Ishikawa (cell line): ENCODE data around the gene GRK5.

Source experiments
- CEBPB ChIP-seq: IDR thresholded peaks from 2 replicates; pipeline ENCODE4 v1.6.1; 2012
- EGR1 ChIP-seq: IDR thresholded peaks from 2 replicates; pipeline ENCODE4 v1.6.1; 2012
- EP300 ChIP-seq: IDR thresholded peaks from 2 replicates; pipeline ENCODE4 v1.6.1; 2012; ENCODE audit warnings: borderline replicate concordance
- FOXM1 ChIP-seq: IDR thresholded peaks from 2 replicates; pipeline ENCODE4 v1.6.1; 2012; ENCODE audit warnings: low read depth, borderline replicate concordance
- NFIC ChIP-seq: IDR thresholded peaks from 2 replicates; pipeline ENCODE4 v1.6.1; 2012
- RAD21 ChIP-seq: IDR thresholded peaks from 2 replicates; pipeline ENCODE4 v1.6.1; 2012; ENCODE audit warnings: low read depth
- TAF1 ChIP-seq: IDR thresholded peaks from 2 replicates; pipeline ENCODE4 v1.6.1; 2012; ENCODE audit warnings: low read depth, mild to moderate bottlenecking
- YY1 ChIP-seq: IDR thresholded peaks from 2 replicates; pipeline ENCODE4 v1.6.1; 2012; ENCODE audit warnings: low read depth
- ZBTB7A ChIP-seq: IDR thresholded peaks from 2 replicates; pipeline ENCODE4 v1.6.1; 2012; ENCODE audit warnings: low read depth
- TF ChIP-seq, protein P1 (sequence below): IDR thresholded peaks from 2 replicates; pipeline ENCODE4 v1.6.1; 2012; ENCODE audit warnings: low read depth, mild to moderate bottlenecking
- TF ChIP-seq, protein P2 (sequence below): IDR thresholded peaks from 2 replicates; pipeline ENCODE4 v1.6.1; 2012
- TF ChIP-seq, protein P3 (sequence below): IDR thresholded peaks from 2 replicates; pipeline ENCODE4 v1.6.1; 2012

DNA sequence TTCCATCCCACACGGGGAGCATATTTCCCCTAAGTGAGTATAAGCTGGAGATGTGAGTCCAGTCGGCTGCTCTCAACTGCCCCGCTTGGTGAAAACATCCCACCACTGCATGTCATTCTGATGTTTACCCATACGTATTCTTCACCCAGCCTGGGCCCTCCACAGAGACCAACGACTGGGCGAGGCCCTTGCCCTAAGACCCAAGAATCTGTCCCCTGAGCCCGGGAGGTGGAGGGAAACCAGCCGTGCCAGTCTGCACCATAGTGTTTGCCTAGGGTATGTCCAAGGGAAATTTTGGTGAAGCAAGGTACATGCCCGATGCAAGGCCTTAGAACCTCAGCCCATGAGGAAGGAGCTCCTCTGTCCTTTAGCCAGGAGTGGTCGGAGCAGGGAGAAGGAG, 267.2 kb downstream of the GRK5 start:
- TF ChIP-seq YY1 (no peak), EGR1 (no peak), RAD21 (no peak), EP300 (no peak), CEBPB (no peak), FOXM1 (no peak), NFIC (no peak), TAF1 (no peak), ZBTB7A (no peak)
- TF ChIP-seq, protein P1, sequence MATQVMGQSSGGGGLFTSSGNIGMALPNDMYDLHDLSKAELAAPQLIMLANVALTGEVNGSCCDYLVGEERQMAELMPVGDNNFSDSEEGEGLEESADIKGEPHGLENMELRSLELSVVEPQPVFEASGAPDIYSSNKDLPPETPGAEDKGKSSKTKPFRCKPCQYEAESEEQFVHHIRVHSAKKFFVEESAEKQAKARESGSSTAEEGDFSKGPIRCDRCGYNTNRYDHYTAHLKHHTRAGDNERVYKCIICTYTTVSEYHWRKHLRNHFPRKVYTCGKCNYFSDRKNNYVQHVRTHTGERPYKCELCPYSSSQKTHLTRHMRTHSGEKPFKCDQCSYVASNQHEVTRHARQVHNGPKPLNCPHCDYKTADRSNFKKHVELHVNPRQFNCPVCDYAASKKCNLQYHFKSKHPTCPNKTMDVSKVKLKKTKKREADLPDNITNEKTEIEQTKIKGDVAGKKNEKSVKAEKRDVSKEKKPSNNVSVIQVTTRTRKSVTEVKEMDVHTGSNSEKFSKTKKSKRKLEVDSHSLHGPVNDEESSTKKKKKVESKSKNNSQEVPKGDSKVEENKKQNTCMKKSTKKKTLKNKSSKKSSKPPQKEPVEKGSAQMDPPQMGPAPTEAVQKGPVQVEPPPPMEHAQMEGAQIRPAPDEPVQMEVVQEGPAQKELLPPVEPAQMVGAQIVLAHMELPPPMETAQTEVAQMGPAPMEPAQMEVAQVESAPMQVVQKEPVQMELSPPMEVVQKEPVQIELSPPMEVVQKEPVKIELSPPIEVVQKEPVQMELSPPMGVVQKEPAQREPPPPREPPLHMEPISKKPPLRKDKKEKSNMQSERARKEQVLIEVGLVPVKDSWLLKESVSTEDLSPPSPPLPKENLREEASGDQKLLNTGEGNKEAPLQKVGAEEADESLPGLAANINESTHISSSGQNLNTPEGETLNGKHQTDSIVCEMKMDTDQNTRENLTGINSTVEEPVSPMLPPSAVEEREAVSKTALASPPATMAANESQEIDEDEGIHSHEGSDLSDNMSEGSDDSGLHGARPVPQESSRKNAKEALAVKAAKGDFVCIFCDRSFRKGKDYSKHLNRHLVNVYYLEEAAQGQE, result no peak
- TF ChIP-seq, protein P2, sequence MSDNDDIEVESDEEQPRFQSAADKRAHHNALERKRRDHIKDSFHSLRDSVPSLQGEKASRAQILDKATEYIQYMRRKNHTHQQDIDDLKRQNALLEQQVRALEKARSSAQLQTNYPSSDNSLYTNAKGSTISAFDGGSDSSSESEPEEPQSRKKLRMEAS, result no peak
- TF ChIP-seq, protein P3, sequence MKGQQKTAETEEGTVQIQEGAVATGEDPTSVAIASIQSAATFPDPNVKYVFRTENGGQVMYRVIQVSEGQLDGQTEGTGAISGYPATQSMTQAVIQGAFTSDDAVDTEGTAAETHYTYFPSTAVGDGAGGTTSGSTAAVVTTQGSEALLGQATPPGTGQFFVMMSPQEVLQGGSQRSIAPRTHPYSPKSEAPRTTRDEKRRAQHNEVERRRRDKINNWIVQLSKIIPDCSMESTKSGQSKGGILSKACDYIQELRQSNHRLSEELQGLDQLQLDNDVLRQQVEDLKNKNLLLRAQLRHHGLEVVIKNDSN, result no peak
